HG02938 (cell line): ENCODE results near the gene DPEP3.
"Not testable (repeated sequence)": the region's sequence is repeated elsewhere in the genome, so short reads cannot be mapped to it uniquely, and the experiment has no call there.

Experiments
- ATAC-seq: cut with Tn5 transposase; IDR thresholded peaks from one replicate; pipeline ENCODE4 v1.9.1; 2021; ENCODE audit warnings: mild to moderate bottlenecking, moderate library complexity; ENCODE audit not compliant: unreplicated experiment

DPEP3 gene

DNA sequence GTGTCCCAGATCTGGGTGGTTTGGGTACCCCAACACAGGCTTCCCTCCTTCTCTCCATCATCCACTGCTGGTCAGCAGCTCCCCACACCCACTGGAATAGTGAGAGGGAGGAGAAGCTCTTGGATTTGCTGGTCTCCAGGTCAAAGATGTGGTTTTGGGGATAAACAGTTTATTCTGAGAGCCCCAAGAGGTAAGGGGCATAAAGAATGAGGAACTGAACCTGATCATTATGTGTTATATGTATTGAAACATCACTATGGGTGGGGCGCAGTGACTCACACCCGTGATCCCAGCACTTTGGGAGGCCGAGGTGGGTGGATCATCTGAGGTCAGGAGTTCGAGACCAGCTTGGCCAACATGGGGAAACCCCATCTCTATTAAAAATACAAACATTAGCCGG is 15.1 kb upstream of the DPEP3 start:
- ATAC-seq = no peak

DNA sequence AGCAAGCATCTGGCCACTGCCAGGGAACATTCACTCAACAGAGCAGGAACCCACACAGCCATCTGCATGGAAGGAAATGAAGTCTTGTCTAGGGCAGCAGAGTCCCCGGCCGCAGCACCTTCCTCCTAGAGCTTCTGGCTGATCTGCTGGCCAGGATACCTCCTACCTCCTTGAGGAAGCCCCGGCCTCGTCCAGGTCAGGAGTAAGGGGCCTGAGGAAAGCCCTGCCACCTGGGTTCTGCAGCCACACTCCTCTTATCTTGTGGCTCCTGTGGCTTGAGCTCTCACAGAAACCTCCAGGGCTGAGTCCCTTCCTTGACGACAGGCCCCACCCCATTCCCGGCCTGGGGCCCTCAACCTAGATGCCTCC is 13.7 kb upstream of the DPEP3 start:
- ATAC-seq = not testable (repeated sequence)

- peak; percentile 67 for ATAC-seq
Measured at GRCh38 chr16:67993207-67994039, 13.1 kb upstream of the DPEP3 start.

DNA sequence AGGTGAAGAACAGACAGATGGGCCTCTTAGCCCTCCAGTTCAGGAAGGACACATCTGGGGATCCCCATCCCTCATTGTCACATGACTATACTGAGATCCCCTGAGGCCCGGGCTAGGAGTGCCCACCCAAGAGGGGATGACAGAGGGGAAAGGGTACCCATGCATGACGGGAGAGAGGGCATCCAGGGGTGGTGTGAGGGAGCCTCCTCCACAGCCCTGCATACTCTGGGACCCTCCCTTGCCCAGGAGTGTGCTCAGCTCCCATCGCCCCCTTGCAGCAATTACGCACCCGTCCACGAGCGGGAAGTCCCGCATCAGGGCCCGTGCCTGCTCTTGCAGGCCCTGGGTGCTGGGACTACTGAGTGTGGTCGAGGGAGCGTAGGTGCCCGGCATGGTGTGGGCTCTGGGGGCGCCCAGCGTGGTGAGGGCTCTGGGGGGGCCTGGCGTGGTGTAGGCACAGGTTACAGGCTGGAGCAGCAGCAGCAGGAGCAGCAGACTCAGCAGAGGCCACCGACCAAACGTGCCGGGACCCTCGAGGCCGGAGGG is 12.4 kb upstream of the DPEP3 start:
- ATAC-seq = no peak

DNA sequence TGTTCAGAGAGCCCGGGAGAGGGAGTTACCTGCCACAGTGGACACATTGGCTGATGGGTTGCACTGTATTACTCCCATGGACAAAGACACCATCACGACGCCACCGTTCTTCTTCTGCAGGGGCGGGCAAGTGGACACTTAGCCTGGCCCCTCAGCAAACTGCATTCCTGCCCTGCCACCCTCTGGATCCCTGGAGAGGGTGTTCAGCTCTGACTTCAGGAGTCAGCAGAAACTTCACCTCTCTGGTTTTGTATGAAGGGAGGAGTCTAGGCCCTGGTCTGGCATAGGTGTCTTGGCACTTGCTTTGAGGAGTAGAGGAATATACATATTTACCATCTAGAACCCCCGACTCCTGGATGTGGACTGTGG is 9.7 kb upstream of the DPEP3 start:
- ATAC-seq = no peak

- no peak for ATAC-seq
Measured at GRCh38 chr16:67989322-67990017, 9.2 kb upstream of the DPEP3 start.

- no peak for ATAC-seq
Measured at GRCh38 chr16:67988675-67989074, 8.4 kb upstream of the DPEP3 start.

DNA sequence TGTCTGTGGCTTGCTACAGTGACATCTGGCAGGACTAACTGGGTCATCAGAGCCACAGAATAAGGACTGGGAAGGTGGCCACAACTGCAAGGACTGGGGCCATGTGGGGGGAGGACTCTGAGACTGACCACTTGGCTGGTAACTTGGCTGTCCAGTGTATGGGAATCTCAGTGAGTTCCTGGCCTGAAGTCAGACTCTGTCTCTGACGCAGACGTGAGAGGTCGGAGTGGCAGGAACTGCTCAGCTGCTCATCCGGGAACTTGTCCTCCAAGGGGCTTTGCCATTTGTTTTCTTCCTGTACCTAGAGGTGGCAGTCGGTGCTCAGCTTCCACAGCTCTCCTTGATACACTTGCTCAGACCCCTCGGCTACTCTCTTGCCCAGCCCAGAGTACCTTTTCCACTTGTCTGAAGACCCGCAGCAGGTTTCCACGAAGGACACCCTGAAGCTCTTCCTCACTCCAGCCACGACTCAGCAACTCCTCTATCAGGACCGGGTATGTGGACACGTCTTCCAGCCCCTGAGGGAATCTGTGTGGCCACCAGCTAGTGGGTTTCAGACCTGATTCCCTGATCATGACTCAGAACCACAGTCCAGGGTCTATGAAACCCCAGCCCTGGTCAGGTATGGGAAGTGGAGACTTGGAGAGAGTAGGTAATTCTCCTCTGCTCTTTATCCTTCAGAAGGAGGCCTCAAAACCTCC is 7.3 kb upstream of the DPEP3 start:
- ATAC-seq = no peak

DNA sequence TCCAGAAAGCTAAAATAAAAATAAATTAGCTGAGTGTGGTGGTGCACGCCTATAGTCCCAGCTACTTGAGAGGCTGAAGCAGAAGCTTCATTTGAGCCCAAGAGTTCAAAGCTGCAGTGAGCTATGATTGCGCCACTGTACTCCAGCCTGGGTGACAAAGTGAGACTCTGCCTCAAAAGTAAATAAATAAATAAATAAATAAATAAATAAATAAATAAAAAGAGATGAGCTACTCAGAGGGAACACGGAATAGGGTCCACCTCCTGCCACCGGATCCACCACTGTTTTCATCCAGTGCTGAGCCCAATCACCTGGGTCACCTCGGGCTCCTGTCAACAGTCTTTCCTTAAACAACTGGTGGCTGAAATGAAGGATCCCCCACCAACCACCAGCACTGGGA is 6.7 kb upstream of the DPEP3 start:
- ATAC-seq = no peak

DNA sequence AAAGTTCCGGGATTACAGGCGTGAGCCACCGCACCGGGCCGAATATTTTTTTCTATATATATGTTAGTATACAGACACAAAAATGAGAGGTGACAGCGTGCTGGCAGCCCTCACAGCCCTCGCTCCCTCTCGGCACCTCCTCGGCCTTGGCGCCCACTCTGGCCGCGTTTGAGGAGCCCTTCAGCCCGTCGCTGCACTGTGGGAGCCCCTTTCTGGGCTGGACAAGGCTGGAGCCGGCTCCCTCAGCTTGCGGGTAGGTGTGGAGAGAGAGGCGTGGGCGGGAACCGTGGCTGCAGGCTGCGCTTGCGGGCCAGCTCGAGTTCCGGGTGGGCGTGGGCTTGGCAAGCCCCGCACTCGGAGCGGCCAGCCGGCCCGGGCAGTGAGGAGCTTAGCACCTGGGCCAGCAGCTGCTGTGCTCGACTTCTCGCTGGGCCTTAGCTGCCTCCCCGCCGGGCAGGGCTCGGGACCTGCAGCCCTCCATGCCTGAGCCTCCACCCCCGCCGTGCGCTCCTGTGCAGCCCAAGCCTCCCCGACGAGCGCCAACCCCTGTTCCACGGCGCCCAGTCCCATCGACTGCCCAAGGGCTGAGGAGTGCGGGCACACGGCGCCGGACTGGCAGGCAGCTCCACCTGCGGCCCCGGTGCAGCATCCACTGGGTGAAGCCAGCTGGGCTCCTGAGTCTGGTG is 1.9 kb upstream of the DPEP3 start:
- no peak for ATAC-seq

DNA sequence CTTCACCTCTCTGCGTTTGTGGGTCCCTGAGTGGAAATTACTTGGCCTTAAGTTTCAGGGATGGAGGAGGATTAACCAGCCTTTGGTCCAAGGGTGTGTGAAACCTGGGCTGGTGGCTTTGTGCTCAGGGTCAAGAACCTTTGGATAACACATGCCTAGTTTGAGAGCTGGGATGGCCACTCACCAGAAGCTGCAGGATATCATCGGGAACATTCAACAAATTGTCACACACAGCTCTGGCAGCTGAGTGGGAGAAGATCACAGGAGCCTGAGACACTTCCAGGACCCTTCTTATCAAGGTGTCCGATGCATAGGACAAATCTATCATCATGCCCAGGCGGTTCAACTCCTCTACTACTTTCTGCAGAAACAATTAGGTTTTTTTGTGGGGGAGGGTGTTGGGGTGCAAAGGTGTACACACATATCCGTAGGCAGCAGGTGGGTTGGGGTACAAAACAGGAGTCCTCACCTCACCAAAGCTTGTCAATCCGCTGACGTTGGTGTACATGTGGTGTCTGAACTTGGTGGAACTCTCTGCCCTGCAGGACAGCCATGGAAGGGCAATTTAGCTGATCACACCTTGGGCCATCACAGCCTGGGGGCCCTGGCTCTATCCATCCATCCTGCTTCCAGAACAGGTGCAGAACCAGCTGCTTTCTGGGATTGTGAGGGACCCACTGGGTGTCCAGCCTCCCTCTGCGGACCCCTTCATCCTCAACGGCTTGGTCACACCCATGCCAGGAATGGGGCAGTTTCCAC is 2.7 kb downstream of the DPEP3 start:
- ATAC-seq = no peak

GRCh38 chr16:67977005-67977404 is 3.3 kb downstream of the DPEP3 start:
- ATAC-seq = no peak

- ATAC-seq = no peak
Measured at GRCh38 chr16:67976205-67976604, 4.1 kb downstream of the DPEP3 start.

GRCh38 chr16:67975321-67976105 is 4.8 kb downstream of the DPEP3 start:
- ATAC-seq = no peak

DNA sequence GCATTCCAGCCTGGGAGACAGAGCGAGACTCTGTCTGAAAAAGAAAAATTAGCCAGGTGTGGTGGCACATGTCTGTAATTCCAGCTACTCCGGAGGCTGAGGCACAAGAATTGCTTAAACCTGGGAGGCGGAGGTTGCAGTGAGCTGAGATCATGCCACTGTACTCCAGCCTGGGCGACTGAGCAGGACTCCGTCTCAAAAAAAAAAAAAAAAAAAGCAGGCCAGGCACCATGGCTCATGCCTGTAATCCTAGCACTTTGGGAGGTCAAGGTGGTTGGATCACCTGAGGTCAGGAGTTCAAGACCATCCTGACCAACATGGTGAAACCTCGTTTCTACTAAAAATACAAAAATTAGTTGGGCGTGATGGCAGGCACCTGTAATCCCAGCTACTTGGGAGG is 8.0 kb downstream of the DPEP3 start:
- not testable (repeated sequence) for ATAC-seq

DNA sequence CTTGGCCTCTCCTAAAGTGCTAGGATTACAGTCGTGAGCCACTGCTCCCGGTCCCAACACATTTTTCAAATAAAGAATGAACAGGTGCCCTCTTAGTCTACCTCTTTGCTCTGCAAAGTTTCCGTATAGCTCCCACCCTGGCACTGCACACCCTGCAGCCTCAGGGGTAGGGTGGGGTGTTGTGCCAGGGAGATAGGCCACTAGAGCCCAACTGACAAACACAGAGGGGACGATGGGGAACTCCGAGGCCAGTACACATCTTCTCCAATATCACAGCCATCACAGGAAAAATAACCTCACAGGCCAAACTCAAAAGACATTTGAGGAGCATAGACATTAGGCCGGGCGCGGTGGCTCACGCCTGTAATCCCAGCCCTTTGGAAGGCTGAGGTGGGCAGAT is 9.2 kb downstream of the DPEP3 start:
- ATAC-seq = no peak

GRCh38 chr16:67969254-67970039 is 10.9 kb downstream of the DPEP3 start:
- peak; percentile 10 for ATAC-seq

GRCh38 chr16:67968400-67969253 is 11.7 kb downstream of the DPEP3 start, which contains the start of gene SLC12A4:
TSS of gene SLC12A4 (minus strand) at chr16:67968637. CDS start at chr16:67968553, 84 bp downstream.
- ATAC-seq = peak; percentile 58
